BLaER1 (cell line): ENCODE results near the gene AFG1L.
"Not testable (repeated sequence)": the region's sequence is repeated elsewhere in the genome, so short reads cannot be mapped to it uniquely, and the experiment has no call there.

ENCODE experiments used
- H3K27ac ChIP-seq: shearing (Covaris generic); formaldehyde crosslinking; 2 replicates; pipeline ENCODE4 v1.8.1; 2022
- H3K27me3 ChIP-seq: shearing (Covaris generic); formaldehyde crosslinking; 2 replicates; pipeline ENCODE4 v1.8.1; 2022
- H3K36me3 ChIP-seq: shearing (Covaris generic); formaldehyde crosslinking; 2 replicates; pipeline ENCODE4 v1.8.1; 2022
- H3K4me1 ChIP-seq: shearing (Covaris generic); formaldehyde crosslinking; 2 replicates; pipeline ENCODE4 v1.8.1; 2022
- H3K4me2 ChIP-seq: shearing (Covaris generic); formaldehyde crosslinking; 2 replicates; pipeline ENCODE4 v1.8.1; 2022
- H3K4me3 ChIP-seq: shearing (Covaris generic); formaldehyde crosslinking; 2 replicates; pipeline ENCODE4 v1.8.1; 2022
- H3K9ac ChIP-seq: shearing (Covaris generic); formaldehyde crosslinking; 2 replicates; pipeline ENCODE4 v1.8.1; 2022
- H3K9me3 ChIP-seq: shearing (Covaris generic); formaldehyde crosslinking; 2 replicates; pipeline ENCODE4 v1.8.1; 2022
- H4K20me1 ChIP-seq: shearing (Covaris generic); formaldehyde crosslinking; 2 replicates; pipeline ENCODE4 v1.8.1; 2022
- Cebpa-rat ChIP-seq: shearing (Covaris generic); IDR thresholded peaks from 2 replicates; pipeline ENCODE4 v1.8.1; 2022

Gene AFG1L

GRCh38 chr6:108395297-108395696 lies 100.4 kb downstream of the AFG1L start:
- Histone ChIP-seq H3K4me1 (no peaks in the 10 kb centered on the region), H4K20me1 (no peaks in the 10 kb centered on the region), H3K9ac (no peak overlapping the region), H3K4me2 (no peak overlapping the region), H3K27ac (no peak overlapping the region), H3K4me3 (no peak overlapping the region), H3K27me3 (no peaks in the 10 kb centered on the region), H3K9me3 (no peaks in the 10 kb centered on the region), H3K36me3 (no peaks in the 10 kb centered on the region)
- no peak for TF ChIP-seq Cebpa-rat

- H3K4me1 ChIP-seq, result no peaks in the 10 kb centered on the region
These were observed 108.4 kb downstream of the AFG1L start for GRCh38 chr6:108403236-108403635.

GRCh38 chr6:108406943-108407342 lies 112.1 kb downstream of the AFG1L start:
- Histone ChIP-seq H3K4me3 (no peak overlapping the region), H3K27ac (no peak overlapping the region), H3K9me3 (peaks cover 20% of the 10 kb centered on the region), H3K9ac (no peak overlapping the region), H3K4me2 (no peak overlapping the region), H3K36me3 (peaks cover 8% of the 10 kb centered on the region; the same call in 1 of the 2 replicates), H3K4me1 (no peaks in the 10 kb centered on the region), H3K27me3 (no peaks in the 10 kb centered on the region), H4K20me1 (no peaks in the 10 kb centered on the region)
- TF ChIP-seq Cebpa-rat, result no peak

More at GRCh38 chr6:108403236-108403635, 108.4 kb downstream of the AFG1L start:
- Histone ChIP-seq H3K4me3 (no peak overlapping the region), H3K27me3 (no peaks in the 10 kb centered on the region), H3K9me3 (peaks cover 5% of the 10 kb centered on the region; the same call in 1 of the 2 replicates), H4K20me1 (no peaks in the 10 kb centered on the region), H3K4me2 (no peak overlapping the region), H3K27ac (no peak overlapping the region), H3K9ac (no peak overlapping the region), H3K36me3 (no peaks in the 10 kb centered on the region)
- no peak for TF ChIP-seq Cebpa-rat

- TF ChIP-seq Cebpa-rat, result no peak
- Histone ChIP-seq H3K27me3 (no peaks in the 10 kb centered on the region), H3K4me3 (no peak overlapping the region), H3K4me1 (no peaks in the 10 kb centered on the region), H3K9me3 (peaks cover 24% of the 10 kb centered on the region), H3K27ac (no peak overlapping the region), H3K9ac (no peak overlapping the region), H3K4me2 (no peak overlapping the region), H4K20me1 (no peaks in the 10 kb centered on the region), H3K36me3 (peaks cover 8% of the 10 kb centered on the region; the same call in 1 of the 2 replicates)
These were observed 113.3 kb downstream of the AFG1L start for GRCh38 chr6:108407904-108408827.

- Histone ChIP-seq H3K9me3 (peaks cover 24% of the 10 kb centered on the region), H3K27ac (no peak overlapping the region), H4K20me1 (no peaks in the 10 kb centered on the region), H3K9ac (no peak overlapping the region), H3K36me3 (peaks cover 8% of the 10 kb centered on the region; the same call in 1 of the 2 replicates), H3K4me1 (no peaks in the 10 kb centered on the region), H3K4me2 (no peak overlapping the region), H3K27me3 (no peaks in the 10 kb centered on the region), H3K4me3 (no peak overlapping the region)
- no peak for TF ChIP-seq Cebpa-rat
These were observed 114.0 kb downstream of the AFG1L start for GRCh38 chr6:108408861-108409260.

- not testable (repeated sequence) for H3K27ac ChIP-seq, H3K27me3 ChIP-seq, H3K4me1 ChIP-seq, H3K36me3 ChIP-seq, H4K20me1 ChIP-seq, H3K9ac ChIP-seq, H3K4me2 ChIP-seq, H3K4me3 ChIP-seq
- peaks cover 15% of the 10 kb centered on the region for H3K9me3 ChIP-seq
These were observed 121.4 kb downstream of the AFG1L start for GRCh38 chr6:108416047-108416833.

GRCh38 chr6:108417027-108417426 lies 122.2 kb downstream of the AFG1L start:
- Histone ChIP-seq H3K4me3 (no peak overlapping the region), H3K9ac (no peak overlapping the region), H3K27ac (no peak overlapping the region), H3K27me3 (no peaks in the 10 kb centered on the region), H3K4me1 (no peaks in the 10 kb centered on the region), H4K20me1 (no peaks in the 10 kb centered on the region), H3K4me2 (no peak overlapping the region), H3K9me3 (peaks cover 7% of the 10 kb centered on the region), H3K36me3 (no peaks in the 10 kb centered on the region)
- no peak for TF ChIP-seq Cebpa-rat

GRCh38 chr6:108419474-108419873 lies 124.6 kb downstream of the AFG1L start:
- Histone ChIP-seq H3K36me3 (no peaks in the 10 kb centered on the region), H3K4me3 (no peak overlapping the region), H3K4me1 (no peaks in the 10 kb centered on the region), H3K27me3 (no peaks in the 10 kb centered on the region), H3K9ac (no peak overlapping the region), H3K27ac (no peak overlapping the region), H3K9me3 (peaks cover 4% of the 10 kb centered on the region; the same call in 1 of the 2 replicates), H4K20me1 (no peaks in the 10 kb centered on the region), H3K4me2 (no peak overlapping the region)
- no peak for TF ChIP-seq Cebpa-rat

- H3K4me1 ChIP-seq, result no peaks in the 10 kb centered on the region
- no peak overlapping the region for H3K9ac ChIP-seq
- H3K9me3 ChIP-seq, result peaks cover 4% of the 10 kb centered on the region; the same call in 1 of the 2 replicates
- H3K27ac ChIP-seq, result no peak overlapping the region
- H3K27me3 ChIP-seq, result no peaks in the 10 kb centered on the region
- H3K36me3 ChIP-seq, result no peaks in the 10 kb centered on the region
- H4K20me1 ChIP-seq, result no peaks in the 10 kb centered on the region
- H3K4me2 ChIP-seq, result no peak overlapping the region
- H3K4me3 ChIP-seq, result no peak overlapping the region
- no peak for TF ChIP-seq Cebpa-rat
These were observed 125.2 kb downstream of the AFG1L start for GRCh38 chr6:108419934-108420609.
